Skeletal muscle tissue (tissue), 4 donors: Measurements from ENCODE around the gene SLC10A4. TPM values are rescaled to one million over a fixed set of nuclear protein-coding genes. Genes with fewer than 3 reads are reported as not detected.

Experiments used
- H3K27ac ChIP-seq: one replicate; pipeline ENCODE4 v1.7.0; 2013; ENCODE audit warnings: mild to moderate bottlenecking, low read depth, low read length, inconsistent platforms
- H3K27me3 ChIP-seq, 3 donors: one replicate each; pipeline ENCODE4 v1.7.0; 2013; ENCODE audit warnings: low read length in 3 of 3; ENCODE audit not compliant: control insufficient read depth in 3 of 3, insufficient read depth in 3 of 3
- H3K36me3 ChIP-seq, 3 donors: one replicate each; pipeline ENCODE4 v1.7.0; 2013; ENCODE audit warnings: low read length in 3 of 3; ENCODE audit not compliant: control insufficient read depth in 3 of 3, insufficient read depth in 3 of 3
- H3K4me1 ChIP-seq, 3 donors: one replicate each; pipeline ENCODE4 v1.7.0; 2013; ENCODE audit warnings: low read length in 3 of 3, mild to moderate bottlenecking in 3 of 3; ENCODE audit not compliant: control insufficient read depth in 3 of 3, insufficient read depth in 3 of 3
- H3K4me3 ChIP-seq, 3 donors: one replicate each; pipeline ENCODE4 v1.7.0; 2013; ENCODE audit warnings: low read length in 3 of 3
- H3K9ac ChIP-seq, 3 donors: one replicate each; pipeline ENCODE4 v1.7.0; 2013; ENCODE audit warnings: low read length in 3 of 3, mild to moderate bottlenecking in 3 of 3, moderate library complexity in 2 of 3, low read depth in 1 of 3
- H3K9me3 ChIP-seq, 3 donors: one replicate each; pipeline ENCODE4 v1.7.0; 2013; ENCODE audit warnings: low read length in 3 of 3; ENCODE audit not compliant: control insufficient read depth in 3 of 3
- total RNA-seq: library from RNA; depleted of rRNA; stranded (reverse); fragments of >200 nt; gene quantifications from one replicate; pipeline ENCODE4 v1.2.3, GENCODE V29; 2014
- donor health status: Osteomylitis.

Gene SLC10A4
- total RNA-seq, 1 donor from 2014 or later, result 2.6 TPM

DNA sequence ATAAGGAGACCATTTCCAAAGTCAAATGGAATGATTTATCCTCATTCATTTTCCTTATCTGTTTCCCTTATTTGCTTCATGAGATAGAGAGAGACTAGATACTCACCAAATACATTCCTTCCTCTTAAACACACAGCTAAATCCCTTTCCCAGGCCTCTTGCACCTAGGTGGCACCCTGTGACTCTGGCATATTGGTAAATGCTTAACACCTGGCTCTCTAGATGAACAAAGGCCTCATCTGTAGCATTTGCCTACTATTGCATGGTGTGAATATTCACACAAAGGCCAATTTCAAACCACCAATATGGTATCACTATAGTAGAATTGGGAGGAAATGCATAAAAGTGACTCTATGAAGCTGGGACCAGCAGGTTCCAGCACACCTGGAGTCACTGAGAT is 22.1 kb upstream of the SLC10A4 start:
- H3K27me3 ChIP-seq, result no peaks in the 10 kb centered on the region
- no peak overlapping the region for H3K9ac ChIP-seq
- no peaks in the 10 kb centered on the region for H3K9me3 ChIP-seq
- no peaks in the 10 kb centered on the region for H3K36me3 ChIP-seq
- H3K27ac ChIP-seq, result no peak overlapping the region
- no peak overlapping the region for H3K4me3 ChIP-seq
- no peaks in the 10 kb centered on the region for H3K4me1 ChIP-seq

DNA sequence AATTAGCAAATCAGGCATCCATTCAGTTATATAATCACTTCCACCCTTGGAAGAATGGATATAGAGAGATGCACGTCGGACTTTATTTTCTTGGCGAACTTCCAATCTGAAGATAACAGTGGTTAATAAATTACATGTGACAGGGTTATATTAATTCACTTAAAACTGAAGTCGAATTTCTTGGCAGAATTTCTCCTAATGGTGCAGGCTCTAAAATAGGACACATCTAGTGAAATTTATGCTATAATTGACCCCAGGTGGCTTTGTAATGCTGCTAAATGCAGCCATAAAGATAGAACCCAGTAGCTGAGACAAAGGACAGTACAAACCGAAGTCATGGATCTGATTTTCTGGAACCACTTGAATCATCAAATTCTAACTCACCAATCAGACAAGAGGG is 20.8 kb upstream of the SLC10A4 start:
- H3K9me3 ChIP-seq, result no peaks in the 10 kb centered on the region
- no peak overlapping the region for H3K27ac ChIP-seq
- no peaks in the 10 kb centered on the region for H3K27me3 ChIP-seq
- no peaks in the 10 kb centered on the region for H3K4me1 ChIP-seq
- H3K4me3 ChIP-seq, result no peak overlapping the region
- no peak overlapping the region for H3K9ac ChIP-seq
- H3K36me3 ChIP-seq, result no peaks in the 10 kb centered on the region

GRCh38 chr4:48467442-48467841 is 15.7 kb upstream of the SLC10A4 start:
- Histone ChIP-seq H3K36me3 (no peaks in the 10 kb centered on the region), H3K9me3 (no peaks in the 10 kb centered on the region), H3K27me3 (no peaks in the 10 kb centered on the region), H3K4me1 (no peaks in the 10 kb centered on the region), H3K9ac (no peak overlapping the region), H3K27ac (no peak overlapping the region), H3K4me3 (no peak overlapping the region)

- H3K9ac ChIP-seq, result no peak overlapping the region
- H3K27me3 ChIP-seq, result no peaks in the 10 kb centered on the region
- no peak overlapping the region for H3K27ac ChIP-seq
- H3K36me3 ChIP-seq, result no peaks in the 10 kb centered on the region
- no peaks in the 10 kb centered on the region for H3K4me1 ChIP-seq
- no peak overlapping the region for H3K4me3 ChIP-seq
- no peaks in the 10 kb centered on the region for H3K9me3 ChIP-seq
Measured at GRCh38 chr4:48467891-48468290, 15.3 kb upstream of the SLC10A4 start.

GRCh38 chr4:48470137-48470536 is 13.0 kb upstream of the SLC10A4 start:
- Histone ChIP-seq H3K27me3 (no peaks in the 10 kb centered on the region), H3K36me3 (no peaks in the 10 kb centered on the region), H3K4me1 (no peaks in the 10 kb centered on the region), H3K4me3 (no peak overlapping the region), H3K9ac (no peak overlapping the region), H3K9me3 (no peaks in the 10 kb centered on the region), H3K27ac (no peak overlapping the region)

DNA sequence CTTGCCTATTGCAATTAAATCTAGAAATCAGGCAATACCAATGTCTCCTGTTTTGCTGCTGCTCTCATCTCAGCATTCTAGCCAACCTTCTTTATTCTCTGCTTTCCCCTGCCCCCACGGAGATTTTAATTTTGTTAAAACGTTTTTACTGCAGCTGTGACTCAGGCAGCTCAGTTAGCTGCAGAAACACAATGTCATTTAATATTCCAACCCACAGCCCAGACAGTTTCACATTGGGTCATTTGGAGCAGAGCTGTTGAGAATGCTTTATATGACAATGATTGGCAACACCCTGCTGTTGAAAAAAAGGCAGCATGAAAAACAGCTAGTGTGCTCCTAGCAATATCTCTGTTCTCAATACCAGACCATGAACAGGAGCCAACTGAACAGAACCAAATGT is 12.6 kb upstream of the SLC10A4 start:
- no peaks in the 10 kb centered on the region for H3K4me1 ChIP-seq
- H3K4me3 ChIP-seq, result no peak overlapping the region
- H3K36me3 ChIP-seq, result no peaks in the 10 kb centered on the region
- H3K27me3 ChIP-seq, result no peaks in the 10 kb centered on the region
- H3K9me3 ChIP-seq, result no peaks in the 10 kb centered on the region
- no peak overlapping the region for H3K9ac ChIP-seq
- H3K27ac ChIP-seq, result no peak overlapping the region

DNA sequence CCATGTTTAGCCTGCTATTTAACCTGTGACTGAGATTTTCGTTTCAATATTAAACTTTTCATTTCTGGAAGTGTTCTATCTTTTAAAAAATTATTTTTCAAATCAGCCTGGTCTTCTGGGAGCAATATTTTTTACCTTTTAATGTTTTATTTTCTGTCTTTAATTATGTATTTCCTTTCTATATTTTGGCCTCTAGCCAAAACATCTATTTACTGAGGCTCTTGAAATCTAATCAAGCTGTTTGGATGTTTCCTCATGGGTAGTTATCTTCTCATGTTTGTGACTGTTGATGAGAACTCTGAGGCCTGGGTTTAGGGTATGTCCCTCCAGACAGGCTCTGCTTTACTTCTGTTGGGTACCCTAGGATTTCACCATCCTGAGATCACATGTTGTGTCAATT is 10.3 kb upstream of the SLC10A4 start:
- Histone ChIP-seq H3K9me3 (no peaks in the 10 kb centered on the region), H3K36me3 (no peaks in the 10 kb centered on the region), H3K4me1 (no peaks in the 10 kb centered on the region), H3K4me3 (no peak overlapping the region), H3K27me3 (no peaks in the 10 kb centered on the region), H3K27ac (no peak overlapping the region), H3K9ac (no peak overlapping the region)

DNA sequence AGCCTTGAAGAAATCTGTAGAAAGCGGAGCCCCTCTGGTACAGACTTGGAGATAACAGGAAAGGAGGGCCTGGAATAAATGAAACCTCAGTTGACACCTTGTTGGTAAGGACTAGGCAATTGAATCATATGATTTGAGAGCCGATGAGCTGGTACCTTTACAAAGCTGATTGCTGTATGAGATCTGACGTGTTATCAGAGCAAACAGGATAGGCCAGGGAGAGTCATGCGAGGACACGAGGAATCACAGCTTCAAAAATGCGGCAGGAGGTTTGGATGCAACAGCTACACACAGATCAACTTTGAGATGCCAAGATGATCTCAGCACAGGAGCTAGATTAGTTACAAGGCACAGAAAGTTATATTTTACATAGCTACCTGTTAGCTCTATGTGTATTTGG is 7.4 kb upstream of the SLC10A4 start:
- Histone ChIP-seq H3K4me3 (no peak overlapping the region), H3K36me3 (no peaks in the 10 kb centered on the region), H3K9me3 (no peaks in the 10 kb centered on the region), H3K27me3 (peaks cover 0 to 2% (median 0%) of the 10 kb centered on the region in 3 donors), H3K9ac (no peak overlapping the region), H3K27ac (no peak overlapping the region), H3K4me1 (no peaks in the 10 kb centered on the region)

DNA sequence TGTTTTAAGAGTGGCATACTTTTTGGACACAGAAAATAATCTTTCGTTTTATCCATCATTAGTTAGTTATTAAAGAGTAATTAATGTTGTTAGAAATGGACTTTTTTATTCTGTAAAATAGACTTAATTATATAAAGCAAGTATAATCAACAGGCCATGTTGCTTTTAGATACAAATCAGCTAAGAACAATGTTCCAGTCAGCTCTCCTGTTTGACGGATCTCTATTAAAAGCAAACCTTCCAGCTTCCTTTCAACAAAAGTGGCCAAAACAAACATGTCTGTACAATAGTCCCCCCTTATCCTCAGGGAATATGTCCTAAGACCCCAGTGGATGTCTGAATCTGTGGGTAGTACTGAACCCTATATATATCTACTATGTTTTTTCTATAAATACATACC is 4.9 kb upstream of the SLC10A4 start:
- no peak overlapping the region for H3K27ac ChIP-seq
- no peaks in the 10 kb centered on the region for H3K36me3 ChIP-seq
- no peak overlapping the region for H3K9ac ChIP-seq
- no peaks in the 10 kb centered on the region for H3K4me1 ChIP-seq
- no peaks in the 10 kb centered on the region for H3K9me3 ChIP-seq
- no peak overlapping the region for H3K4me3 ChIP-seq
- H3K27me3 ChIP-seq, result peaks cover 4 to 19% (median 8%) of the 10 kb centered on the region in 3 donors

GRCh38 chr4:48481581-48481980 is 1.6 kb upstream of the SLC10A4 start:
- H3K27me3 ChIP-seq, result peaks cover 24 to 39% (median 26%) of the 10 kb centered on the region in 3 donors
- H3K36me3 ChIP-seq, result no peaks in the 10 kb centered on the region
- no peak overlapping the region for H3K4me3 ChIP-seq
- no peak overlapping the region for H3K9ac ChIP-seq
- no peaks in the 10 kb centered on the region for H3K9me3 ChIP-seq
- H3K4me1 ChIP-seq, result peaks cover 0 to 3% (median 3%) of the 10 kb centered on the region in 3 donors
- H3K27ac ChIP-seq, result no peak overlapping the region
